CD4-positive, CD25-positive, alpha-beta regulatory T cell (primary cell): ENCODE measurements around the gene STPG1. TPM values are rescaled to one million over a fixed set of nuclear protein-coding genes. Genes with fewer than 3 reads are reported as not detected.
A peak's percentile ranks its signal among the peaks of the same experiment; 100 is the strongest.

Experiments
- ATAC-seq, 2 donors: fragments of 150-1000 bp; cut with Tn5 transposase; one replicate each; pipeline ENCODE4 v1.10.0; 2021; ENCODE audit warnings: low read depth in 2 of 2, moderate number of reproducible peaks in 2 of 2, moderate library complexity in 1 of 2
- DNase-seq, 3 donors: peaks; one replicate each; pipeline versions ENCODE4 v3.0.0 to v3.0.0-alpha.2; 2012 to 2022; ENCODE audit warnings: mixed read lengths in 1 of 3
- H3K27ac ChIP-seq: one replicate; pipeline ENCODE4 v1.7.0; 2013; ENCODE audit warnings: mild to moderate bottlenecking, low read length; ENCODE audit not compliant: insufficient read depth, poor library complexity, severe bottlenecking
- H3K27me3 ChIP-seq: one replicate; pipeline ENCODE4 v1.7.0; 2013; ENCODE audit warnings: low read length; ENCODE audit not compliant: control insufficient read depth, insufficient read depth
- H3K36me3 ChIP-seq: one replicate; pipeline ENCODE4 v1.7.0; 2013; ENCODE audit warnings: mild to moderate bottlenecking, low read length, moderate library complexity; ENCODE audit not compliant: control insufficient read depth, insufficient read depth
- H3K4me1 ChIP-seq: 2 replicates; pipeline ENCODE4 v1.7.0; 2013; ENCODE audit warnings: mild to moderate bottlenecking, low read length; ENCODE audit not compliant: insufficient read depth, control insufficient read depth, poor library complexity, severe bottlenecking
- H3K4me3 ChIP-seq: one replicate; pipeline ENCODE4 v1.7.0; 2013; ENCODE audit warnings: low read depth, mild to moderate bottlenecking, low read length, moderate library complexity
- H3K9me3 ChIP-seq, 2 experiments: 1 replicate in 1 of 2; 2 replicates in 1 of 2; pipeline ENCODE4 v1.7.0; 2013; ENCODE audit warnings: low read length in 2 of 2, mild to moderate bottlenecking in 1 of 2, moderate library complexity in 1 of 2; ENCODE audit not compliant: control insufficient read depth in 2 of 2
- H3K27ac Mint-ChIP-seq, 3 donors: one replicate each; pipeline ENCODE4 v1.8.0; 2020 to 2022; ENCODE audit warnings: mild to moderate bottlenecking in 3 of 3, mixed read lengths in 3 of 3, moderate library complexity in 2 of 3
- H3K27me3 Mint-ChIP-seq: one replicate; pipeline ENCODE4 v1.8.0; 2022; ENCODE audit warnings: mild to moderate bottlenecking, mixed read lengths
- H3K36me3 Mint-ChIP-seq: one replicate; pipeline ENCODE4 v1.8.0; 2020; ENCODE audit warnings: mixed read lengths
- H3K4me1 Mint-ChIP-seq, 4 donors: one replicate each; pipeline ENCODE4 v1.8.0; 2020 to 2022; ENCODE audit warnings: mixed read lengths in 4 of 4, mild to moderate bottlenecking in 1 of 4
- H3K4me3 Mint-ChIP-seq, 4 donors: one replicate each; pipeline ENCODE4 v1.8.0; 2020 to 2022; ENCODE audit warnings: mild to moderate bottlenecking in 4 of 4, mixed read lengths in 4 of 4, moderate library complexity in 3 of 4
- H3K9me3 Mint-ChIP-seq, 7 donors: one replicate each; pipeline ENCODE4 v1.8.0; 2020 to 2022; ENCODE audit warnings: mixed read lengths in 7 of 7, mild to moderate bottlenecking in 3 of 7, moderate library complexity in 2 of 7
- polyA plus RNA-seq, 4 donors: library from polyadenylated mRNA; unstranded; fragments of 300-500 nt; fragmentation: Illumina TruSeq; gene quantifications; one replicate each; pipeline ENCODE4 v1.2.3, GENCODE V29; 2021
- total RNA-seq: library from RNA; stranded (reverse); gene quantifications from one replicate; pipeline ENCODE4 v1.2.3, GENCODE V29; 2022

STPG1 gene
- total and polyA plus RNA-seq, 5 donors from 2014 or later: 1.1 to 5.3 (median 3.4) TPM

- no peaks in the 10 kb centered on the region for H3K9me3 Mint-ChIP-seq
- no peaks in the 10 kb centered on the region for H3K27me3 ChIP-seq
- no peak for DNase-seq
- H3K4me1 Mint-ChIP-seq: peaks cover 0 to 32% (median 15%) of the 10 kb centered on the region in 4 donors
- H3K36me3 Mint-ChIP-seq: peaks cover 29% of the 10 kb centered on the region
- peak overlapping the region in 2 of 3 donors; percentile 31 to 69 for H3K27ac Mint-ChIP-seq
- no peak overlapping the region for H3K4me3 Mint-ChIP-seq
- H3K4me1 ChIP-seq: no peaks in the 10 kb centered on the region
- H3K36me3 ChIP-seq: peaks cover 64% of the 10 kb centered on the region
- no peaks in the 10 kb centered on the region for H3K27me3 Mint-ChIP-seq
- ATAC-seq: no peak
- H3K9me3 ChIP-seq: no peaks in the 10 kb centered on the region
- no peak overlapping the region for H3K4me3 ChIP-seq
- H3K27ac ChIP-seq: no peak overlapping the region
Measured at GRCh38 chr1:24440436-24440835, 26.9 kb upstream of the STPG1 start.

- ATAC-seq: no peak
- peaks cover 11 to 48% (median 28%) of the 10 kb centered on the region in 4 donors for H3K4me1 Mint-ChIP-seq
Measured at GRCh38 chr1:24438423-24438901, 24.9 kb upstream of the STPG1 start.

GRCh38 chr1:24437631-24438396, 24.2 kb upstream of the STPG1 start:
- peaks cover 14 to 54% (median 30%) of the 10 kb centered on the region in 4 donors for H3K4me1 Mint-ChIP-seq
- peak overlapping the region; percentile 83 to 90 (median 87) for H3K27ac Mint-ChIP-seq
- H3K4me1 ChIP-seq: no peaks in the 10 kb centered on the region
- ATAC-seq (no peak), DNase-seq (no peak)
- H3K4me3 ChIP-seq: no peak overlapping the region
- no peak overlapping the region for H3K4me3 Mint-ChIP-seq
- no peaks in the 10 kb centered on the region for H3K27me3 ChIP-seq
- H3K36me3 ChIP-seq: peaks cover 53% of the 10 kb centered on the region
- H3K27me3 Mint-ChIP-seq: no peaks in the 10 kb centered on the region
- H3K36me3 Mint-ChIP-seq: peaks cover 32% of the 10 kb centered on the region
- no peaks in the 10 kb centered on the region for H3K9me3 ChIP-seq
- no peak overlapping the region for H3K27ac ChIP-seq
- no peaks in the 10 kb centered on the region for H3K9me3 Mint-ChIP-seq

More at GRCh38 chr1:24438423-24438901, 24.9 kb upstream of the STPG1 start:
- no peak overlapping the region for H3K4me3 Mint-ChIP-seq
- Histone ChIP-seq H3K4me1 (no peaks in the 10 kb centered on the region), H3K27me3 (no peaks in the 10 kb centered on the region), H3K4me3 (no peak overlapping the region), H3K27ac (no peak overlapping the region), H3K36me3 (peaks cover 54% of the 10 kb centered on the region), H3K9me3 (no peaks in the 10 kb centered on the region)
- H3K27me3 Mint-ChIP-seq: no peaks in the 10 kb centered on the region
- no peak for DNase-seq
- peak overlapping the region in 1 of 3 donors; percentile 45 for H3K27ac Mint-ChIP-seq
- H3K36me3 Mint-ChIP-seq: peaks cover 33% of the 10 kb centered on the region
- H3K9me3 Mint-ChIP-seq: no peaks in the 10 kb centered on the region

GRCh38 chr1:24435782-24436365, 22.3 kb upstream of the STPG1 start:
- Mint-ChIP-seq H3K4me1 (peaks cover 14 to 52% (median 31%) of the 10 kb centered on the region in 4 donors), H3K27ac (peak overlapping the region in 2 of 3 donors; percentile 51 to 52), H3K4me3 (no peak overlapping the region), H3K27me3 (no peaks in the 10 kb centered on the region), H3K9me3 (no peaks in the 10 kb centered on the region), H3K36me3 (peaks cover 31% of the 10 kb centered on the region)
- ATAC-seq: no peak
- no peaks in the 10 kb centered on the region for H3K9me3 ChIP-seq
- no peak overlapping the region for H3K4me3 ChIP-seq
- H3K36me3 ChIP-seq: peaks cover 43% of the 10 kb centered on the region
- no peak overlapping the region for H3K27ac ChIP-seq
- H3K27me3 ChIP-seq: no peaks in the 10 kb centered on the region
- DNase-seq: peak in 1 of 3 donors; percentile 17
- no peaks in the 10 kb centered on the region for H3K4me1 ChIP-seq

- DNase-seq: no peak
- Mint-ChIP-seq H3K9me3 (no peaks in the 10 kb centered on the region), H3K27me3 (no peaks in the 10 kb centered on the region), H3K4me3 (no peak overlapping the region), H3K27ac (peak overlapping the region in 1 of 3 donors; percentile 62), H3K4me1 (peaks cover 26 to 77% (median 45%) of the 10 kb centered on the region in 4 donors), H3K36me3 (peaks cover 42% of the 10 kb centered on the region)
- Histone ChIP-seq H3K9me3 (no peaks in the 10 kb centered on the region), H3K27ac (no peak overlapping the region), H3K27me3 (no peaks in the 10 kb centered on the region), H3K36me3 (peaks cover 52% of the 10 kb centered on the region), H3K4me3 (no peak overlapping the region), H3K4me1 (peaks cover 7% of the 10 kb centered on the region)
- no peak for ATAC-seq
Measured at GRCh38 chr1:24427545-24427862, 13.9 kb upstream of the STPG1 start.

GRCh38 chr1:24426744-24427544, 13.4 kb upstream of the STPG1 start:
- H3K4me1 ChIP-seq: peaks cover 7% of the 10 kb centered on the region
- ATAC-seq (no peak), DNase-seq (no peak)
- Mint-ChIP-seq H3K36me3 (peaks cover 47% of the 10 kb centered on the region), H3K9me3 (no peaks in the 10 kb centered on the region), H3K4me1 (peaks cover 26 to 80% (median 49%) of the 10 kb centered on the region in 4 donors), H3K27me3 (no peaks in the 10 kb centered on the region), H3K4me3 (no peak overlapping the region), H3K27ac (peak overlapping the region in 2 of 3 donors; percentile 36 to 77)
- H3K4me3 ChIP-seq: no peak overlapping the region
- H3K27ac ChIP-seq: no peak overlapping the region
- H3K36me3 ChIP-seq: peaks cover 54% of the 10 kb centered on the region
- H3K9me3 ChIP-seq: no peaks in the 10 kb centered on the region
- H3K27me3 ChIP-seq: no peaks in the 10 kb centered on the region

GRCh38 chr1:24425922-24426321, 12.3 kb upstream of the STPG1 start:
- peak overlapping the region in 1 of 3 donors; percentile 77 for H3K27ac Mint-ChIP-seq
- H3K4me1 ChIP-seq: peaks cover 7% of the 10 kb centered on the region
- no peak overlapping the region for H3K27ac ChIP-seq
- H3K4me1 Mint-ChIP-seq: peaks cover 26 to 85% (median 54%) of the 10 kb centered on the region in 4 donors
- peaks cover 51% of the 10 kb centered on the region for H3K36me3 Mint-ChIP-seq
- peak overlapping the region in 1 of 4 donors; percentile 8 for H3K4me3 Mint-ChIP-seq
- no peak overlapping the region for H3K4me3 ChIP-seq
- H3K27me3 Mint-ChIP-seq: no peaks in the 10 kb centered on the region
- peaks cover 60% of the 10 kb centered on the region for H3K36me3 ChIP-seq
- DNase-seq (no peak), ATAC-seq (no peak)
- no peaks in the 10 kb centered on the region for H3K27me3 ChIP-seq
- no peaks in the 10 kb centered on the region for H3K9me3 Mint-ChIP-seq
- no peaks in the 10 kb centered on the region for H3K9me3 ChIP-seq
